Ammon's horn (tissue), 1 donor: ENCODE measurements around the gene MGAT3.
"Not testable (repeated sequence)": the region's sequence is repeated elsewhere in the genome, so short reads cannot be mapped to it uniquely, and the experiment has no call there.

Experiments
- DNase-seq: peaks from one replicate; pipeline ENCODE4 v3.0.0-alpha.2; 2016; ENCODE audit warnings: low spot score

Gene MGAT3, protein sequence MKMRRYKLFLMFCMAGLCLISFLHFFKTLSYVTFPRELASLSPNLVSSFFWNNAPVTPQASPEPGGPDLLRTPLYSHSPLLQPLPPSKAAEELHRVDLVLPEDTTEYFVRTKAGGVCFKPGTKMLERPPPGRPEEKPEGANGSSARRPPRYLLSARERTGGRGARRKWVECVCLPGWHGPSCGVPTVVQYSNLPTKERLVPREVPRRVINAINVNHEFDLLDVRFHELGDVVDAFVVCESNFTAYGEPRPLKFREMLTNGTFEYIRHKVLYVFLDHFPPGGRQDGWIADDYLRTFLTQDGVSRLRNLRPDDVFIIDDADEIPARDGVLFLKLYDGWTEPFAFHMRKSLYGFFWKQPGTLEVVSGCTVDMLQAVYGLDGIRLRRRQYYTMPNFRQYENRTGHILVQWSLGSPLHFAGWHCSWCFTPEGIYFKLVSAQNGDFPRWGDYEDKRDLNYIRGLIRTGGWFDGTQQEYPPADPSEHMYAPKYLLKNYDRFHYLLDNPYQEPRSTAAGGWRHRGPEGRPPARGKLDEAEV

GRCh38 chr22:39456522-39457197 lies at the start of gene MGAT3:
MGAT3 (plus strand) TSS chr22:39457012; CDS start chr22:39487348, 30,336 bp downstream.
- DNase-seq = no peak

- no peak for DNase-seq
These were observed 48.6 kb upstream of the MGAT3 start for GRCh38 chr22:39408173-39408572.

- DNase-seq = no peak
These were observed 48.0 kb upstream of the MGAT3 start for GRCh38 chr22:39408807-39409206.

DNA sequence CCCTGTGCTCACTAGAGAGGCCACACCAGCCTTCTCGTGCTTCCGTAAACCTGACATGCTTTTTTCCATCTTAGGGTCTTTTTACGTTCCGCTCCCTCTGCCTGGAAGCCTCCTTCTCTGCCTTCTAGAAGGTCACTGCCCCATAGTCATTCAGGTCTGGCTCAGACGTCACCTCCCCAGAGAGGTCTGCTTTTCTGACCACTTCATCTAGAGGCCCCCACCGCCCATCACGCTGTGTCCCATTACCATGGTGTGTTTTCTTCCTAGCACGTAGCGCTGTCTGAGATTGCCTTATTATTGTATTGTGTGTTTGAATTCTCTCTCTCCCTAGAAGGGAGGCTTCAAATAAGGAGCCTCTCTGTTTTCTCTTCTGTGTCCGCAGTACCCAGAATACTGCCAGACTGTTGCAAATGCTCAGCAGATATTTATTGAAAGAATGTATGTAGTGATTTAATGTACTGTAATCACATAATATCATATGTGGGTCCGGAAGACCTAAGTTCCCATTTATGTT lies 47.2 kb upstream of the MGAT3 start:
- DNase-seq = no peak

DNA sequence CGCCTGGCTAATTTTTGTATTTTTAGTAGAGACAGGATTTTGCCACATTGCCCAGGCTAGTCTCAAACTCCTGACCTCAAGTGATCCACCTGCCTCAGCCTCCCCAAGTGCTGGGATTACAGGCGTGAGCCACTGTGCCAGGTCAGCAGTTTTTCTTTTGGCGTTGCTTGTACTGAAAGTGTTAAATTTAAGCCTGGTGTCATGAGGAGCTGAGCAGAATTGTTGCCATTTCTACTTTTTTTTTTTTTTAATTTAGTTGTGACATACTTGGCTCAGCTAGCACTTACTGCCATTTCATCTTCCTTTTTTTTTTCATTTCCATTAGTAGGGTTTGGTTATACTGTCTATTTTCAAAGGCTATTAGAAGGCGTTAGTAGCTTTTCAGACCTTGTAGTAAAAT lies 46.5 kb upstream of the MGAT3 start:
- no peak for DNase-seq

DNA sequence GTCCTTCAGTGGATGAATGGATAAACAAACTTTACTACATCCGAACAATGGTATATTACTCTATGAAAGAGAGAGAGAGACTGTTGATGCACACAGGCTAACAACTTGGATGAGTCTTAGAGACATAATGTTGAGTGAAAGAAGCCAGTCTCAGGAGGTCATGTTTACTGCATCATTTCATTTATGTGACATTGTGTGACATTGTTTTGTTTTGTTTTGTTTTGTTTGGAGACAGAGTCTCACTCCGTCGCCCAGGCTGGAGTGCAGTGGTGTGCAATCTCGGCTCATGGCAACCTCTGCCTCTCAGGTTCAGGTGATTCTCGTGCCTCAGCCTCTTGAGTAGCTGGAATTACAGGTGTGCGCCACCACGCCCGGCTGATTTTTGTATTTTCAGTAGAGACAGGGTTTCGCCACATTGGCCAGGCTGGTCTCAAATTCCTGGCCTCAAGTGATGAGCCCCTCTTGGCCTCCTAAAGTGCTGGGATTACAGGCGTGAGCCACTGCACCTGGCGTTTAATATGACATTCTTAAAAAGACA lies 44.9 kb upstream of the MGAT3 start:
- not testable (repeated sequence) for DNase-seq

DNA sequence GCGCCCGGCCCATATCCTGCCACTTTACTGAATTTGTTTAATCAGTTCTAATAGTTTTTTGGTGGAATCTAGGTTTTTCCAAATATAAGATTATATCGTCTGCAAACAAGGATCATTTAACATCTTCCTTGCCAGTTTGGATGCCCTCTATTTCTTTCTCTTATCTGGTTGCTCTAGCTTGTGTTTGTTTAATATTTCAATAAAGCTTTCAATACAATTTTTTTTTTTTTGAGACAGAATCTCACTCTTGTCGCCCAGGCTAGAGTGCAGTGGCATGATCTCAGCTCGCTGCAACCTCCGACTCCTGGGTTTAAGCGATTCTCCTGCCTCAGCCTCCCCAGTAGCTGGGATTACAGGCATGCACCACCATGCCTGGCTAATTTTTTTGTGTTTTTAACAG lies 43.6 kb upstream of the MGAT3 start:
- not testable (repeated sequence) for DNase-seq

GRCh38 chr22:39414377-39414776 lies 42.4 kb upstream of the MGAT3 start:
- no peak for DNase-seq

DNA sequence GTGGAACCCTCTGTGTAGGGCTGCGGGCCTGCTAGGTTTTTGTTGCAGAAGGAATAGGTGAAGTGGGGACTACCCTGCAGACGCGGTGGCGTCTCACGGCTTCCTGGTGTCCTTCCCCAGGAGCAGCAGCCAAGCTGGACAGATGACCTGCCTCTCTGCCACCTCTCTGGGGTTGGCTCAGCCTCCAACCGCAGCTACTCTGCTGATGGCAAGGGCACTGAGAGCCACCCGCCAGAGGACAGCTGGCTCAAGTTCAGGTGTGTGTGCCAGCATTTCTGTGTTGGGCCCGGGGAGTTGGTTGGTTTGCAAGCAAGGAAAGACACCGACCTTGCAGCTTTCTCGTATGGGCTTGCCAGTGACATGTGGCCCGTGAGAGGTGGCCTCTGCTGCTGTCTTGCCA lies 41.9 kb upstream of the MGAT3 start:
- DNase-seq = peak; percentile 50

DNA sequence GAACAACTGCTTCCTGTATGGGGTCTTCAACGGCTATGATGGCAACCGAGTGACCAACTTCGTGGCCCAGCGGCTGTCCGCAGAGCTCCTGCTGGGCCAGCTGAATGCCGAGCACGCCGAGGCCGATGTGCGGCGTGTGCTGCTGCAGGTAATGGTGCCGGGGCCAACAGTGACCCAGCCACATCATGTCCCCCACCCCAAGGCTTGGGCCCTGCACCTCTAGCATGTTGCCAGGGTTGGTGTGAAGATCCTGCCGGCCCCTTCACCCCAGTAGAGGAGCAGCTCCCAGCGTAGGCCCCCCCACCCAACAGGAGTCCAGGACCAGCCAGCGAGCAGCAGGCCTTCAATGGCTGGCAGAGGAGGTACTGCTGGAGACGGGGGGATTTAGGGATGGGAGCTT lies 41.3 kb upstream of the MGAT3 start:
- no peak for DNase-seq

DNA sequence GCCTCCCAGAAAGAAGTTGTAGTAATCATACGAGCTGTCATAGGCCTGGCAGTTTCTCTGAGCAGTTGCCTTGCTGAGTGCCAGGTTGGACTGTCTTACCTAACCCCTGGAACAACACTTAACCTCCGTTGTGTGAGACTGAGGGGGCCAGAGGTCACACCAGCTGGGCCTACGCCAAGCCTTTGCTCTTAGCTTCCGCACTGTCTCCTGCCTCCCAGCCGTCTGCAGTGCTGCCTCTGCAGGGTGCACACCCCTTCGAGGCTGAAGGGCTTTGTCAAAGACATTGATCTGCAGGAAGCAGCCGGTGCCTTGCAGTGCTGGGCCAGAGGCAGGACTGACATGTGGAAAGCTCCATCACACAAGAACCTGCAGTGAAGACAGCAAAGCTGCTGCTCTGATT lies 40.5 kb upstream of the MGAT3 start:
- no peak for DNase-seq

GRCh38 chr22:39417641-39418040 lies 39.2 kb upstream of the MGAT3 start:
- no peak for DNase-seq

DNA sequence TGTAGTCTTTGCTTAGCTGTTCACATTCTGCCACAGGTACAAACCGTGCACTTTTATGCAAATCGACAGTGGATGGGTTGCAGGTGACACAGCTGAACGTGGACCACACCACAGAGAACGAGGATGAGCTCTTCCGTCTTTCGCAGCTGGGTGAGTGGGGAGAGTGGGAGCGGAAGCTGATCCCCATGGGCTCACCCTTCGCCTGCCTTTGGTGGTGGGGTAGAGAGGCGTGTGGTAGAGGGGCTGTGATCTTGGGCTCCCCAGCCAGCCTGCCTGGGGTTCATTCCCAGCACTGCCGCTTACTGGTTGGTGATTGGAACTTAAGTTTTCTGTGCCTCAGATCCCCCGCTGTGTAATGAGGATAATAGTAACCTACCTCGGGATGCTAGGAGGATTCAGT lies 38.1 kb upstream of the MGAT3 start:
- no peak for DNase-seq

- DNase-seq = no peak
These were observed 37.7 kb upstream of the MGAT3 start for GRCh38 chr22:39419096-39419495.

GRCh38 chr22:39419911-39420310 lies 36.9 kb upstream of the MGAT3 start:
- no peak for DNase-seq

DNA sequence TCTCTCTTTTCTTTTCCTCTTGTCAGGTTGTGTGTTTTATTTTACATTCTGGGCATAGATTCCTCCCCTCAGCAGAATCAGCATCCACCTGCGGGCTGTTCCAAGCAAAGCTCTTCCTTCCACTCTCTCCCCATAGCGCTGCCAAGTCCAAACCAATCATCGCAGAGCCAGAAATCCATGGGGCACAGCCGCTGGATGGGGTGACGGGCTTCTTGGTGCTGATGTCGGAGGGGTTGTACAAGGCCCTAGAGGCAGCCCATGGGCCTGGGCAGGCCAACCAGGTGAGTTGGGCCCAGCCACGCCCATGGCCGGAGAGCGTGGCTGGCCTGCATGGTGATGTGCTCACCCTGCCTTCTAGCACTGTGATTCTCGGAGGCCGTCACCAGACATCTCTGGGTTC lies 35.1 kb upstream of the MGAT3 start:
- no peak for DNase-seq

GRCh38 chr22:39422101-39422500 lies 34.7 kb upstream of the MGAT3 start:
- DNase-seq = no peak

DNA sequence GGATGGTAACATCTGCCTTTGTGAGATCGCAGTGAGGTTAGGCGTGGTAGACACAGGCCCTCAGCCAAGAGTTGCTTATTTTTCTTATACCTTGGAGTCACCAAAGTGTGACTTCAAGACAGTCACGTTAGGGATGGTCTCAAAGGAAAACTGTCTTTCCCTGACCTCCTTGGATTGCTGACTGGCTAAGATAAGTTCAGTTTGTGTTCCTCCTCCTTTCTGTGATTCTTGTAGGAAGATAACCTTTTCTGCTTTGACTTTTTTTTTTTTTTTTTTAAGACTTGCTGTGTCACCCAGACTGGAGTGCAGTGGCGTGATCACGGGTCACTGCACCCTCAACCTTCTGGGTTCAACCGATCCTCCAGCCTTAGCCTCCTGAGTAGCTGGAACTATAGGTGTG lies 34.1 kb upstream of the MGAT3 start:
- no peak for DNase-seq

DNA sequence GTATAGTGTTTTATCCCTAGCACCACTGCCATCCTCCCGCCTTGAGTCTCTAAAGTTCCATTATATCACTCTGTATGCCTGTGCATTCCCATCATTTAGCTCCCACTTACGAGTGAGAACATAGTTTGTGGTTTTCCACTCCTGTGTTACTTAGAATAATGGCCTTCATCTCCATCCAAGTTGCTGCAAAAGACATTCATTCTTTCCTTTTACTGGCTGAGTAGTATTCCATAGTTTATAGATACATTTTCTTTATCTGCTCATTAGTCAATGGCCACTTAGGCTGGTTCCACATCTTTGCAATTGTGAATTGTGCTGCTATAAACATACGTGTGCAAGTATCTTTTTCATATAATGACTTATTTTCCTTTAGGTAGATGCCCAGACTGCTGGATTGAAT lies 32.8 kb upstream of the MGAT3 start:
- no peak for DNase-seq

DNA sequence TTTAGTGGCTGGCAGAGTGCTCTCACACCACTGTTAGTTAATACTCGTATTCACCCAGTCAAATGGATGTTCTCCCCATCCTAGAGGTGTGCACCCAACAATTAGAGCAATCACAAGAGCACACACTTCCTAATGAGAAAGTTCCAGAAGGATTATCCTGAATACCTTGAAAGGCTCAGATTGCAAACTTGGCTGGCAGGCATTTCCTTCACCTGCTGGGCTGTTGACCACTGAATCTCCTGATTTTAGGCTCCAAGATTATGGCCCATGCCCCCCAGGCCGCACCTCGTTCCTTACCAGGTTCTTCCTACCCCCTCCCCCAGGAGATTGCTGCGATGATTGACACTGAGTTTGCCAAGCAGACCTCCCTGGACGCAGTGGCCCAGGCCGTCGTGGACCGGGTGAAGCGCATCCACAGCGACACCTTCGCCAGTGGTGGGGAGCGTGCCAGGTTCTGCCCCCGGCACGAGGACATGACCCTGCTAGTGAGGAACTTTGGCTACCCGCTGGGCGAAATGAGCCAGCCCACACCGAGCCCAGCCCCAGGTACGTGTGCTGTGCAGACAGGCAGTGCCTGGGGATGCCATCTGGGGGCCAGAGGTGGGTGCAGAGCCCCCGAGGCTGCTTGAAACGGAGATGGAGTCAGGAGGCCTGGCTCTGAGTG lies 30.3 kb upstream of the MGAT3 start:
- DNase-seq = no peak

DNA sequence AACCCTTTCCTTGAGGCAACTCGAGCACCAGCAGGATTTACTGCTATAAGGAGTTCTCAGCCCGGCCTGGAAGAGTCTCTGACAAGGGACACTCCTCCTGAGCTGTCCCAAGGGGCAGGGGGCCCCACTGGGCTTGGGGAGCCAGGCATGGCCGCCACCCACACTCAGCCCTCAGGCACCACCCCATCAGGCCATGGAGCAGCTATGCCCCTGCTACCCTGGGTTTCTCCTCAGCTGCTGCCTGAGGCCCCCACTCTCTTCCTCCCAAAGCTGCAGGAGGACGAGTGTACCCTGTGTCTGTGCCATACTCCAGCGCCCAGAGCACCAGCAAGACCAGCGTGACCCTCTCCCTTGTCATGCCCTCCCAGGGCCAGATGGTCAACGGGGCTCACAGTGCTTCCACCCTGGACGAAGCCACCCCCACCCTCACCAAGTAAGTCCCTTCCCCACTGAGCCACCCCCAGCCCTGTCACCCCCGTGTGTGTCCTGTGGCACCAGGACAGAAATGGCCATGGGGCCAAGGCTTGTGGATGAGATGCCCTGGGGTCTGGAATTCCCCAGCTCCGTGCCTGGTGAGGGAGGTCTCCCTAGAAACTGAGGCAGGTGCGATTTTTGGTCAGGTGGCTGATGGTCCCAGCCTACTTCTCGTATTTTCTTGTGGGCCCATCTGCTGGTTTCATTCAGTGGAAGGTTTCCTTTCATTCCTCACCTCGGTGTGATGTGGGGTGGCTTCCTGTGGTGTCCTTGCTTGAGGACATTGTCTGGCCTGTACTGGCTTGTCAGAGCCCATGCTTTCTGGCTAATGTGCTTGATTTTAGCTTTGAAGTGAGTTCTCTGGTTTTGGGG lies 28.8 kb upstream of the MGAT3 start:
- no peak for DNase-seq
